ENCODE measurements around the gene MRGPRF.

The MRGPRF gene, protein sequence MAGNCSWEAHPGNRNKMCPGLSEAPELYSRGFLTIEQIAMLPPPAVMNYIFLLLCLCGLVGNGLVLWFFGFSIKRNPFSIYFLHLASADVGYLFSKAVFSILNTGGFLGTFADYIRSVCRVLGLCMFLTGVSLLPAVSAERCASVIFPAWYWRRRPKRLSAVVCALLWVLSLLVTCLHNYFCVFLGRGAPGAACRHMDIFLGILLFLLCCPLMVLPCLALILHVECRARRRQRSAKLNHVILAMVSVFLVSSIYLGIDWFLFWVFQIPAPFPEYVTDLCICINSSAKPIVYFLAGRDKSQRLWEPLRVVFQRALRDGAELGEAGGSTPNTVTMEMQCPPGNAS

DNA sequence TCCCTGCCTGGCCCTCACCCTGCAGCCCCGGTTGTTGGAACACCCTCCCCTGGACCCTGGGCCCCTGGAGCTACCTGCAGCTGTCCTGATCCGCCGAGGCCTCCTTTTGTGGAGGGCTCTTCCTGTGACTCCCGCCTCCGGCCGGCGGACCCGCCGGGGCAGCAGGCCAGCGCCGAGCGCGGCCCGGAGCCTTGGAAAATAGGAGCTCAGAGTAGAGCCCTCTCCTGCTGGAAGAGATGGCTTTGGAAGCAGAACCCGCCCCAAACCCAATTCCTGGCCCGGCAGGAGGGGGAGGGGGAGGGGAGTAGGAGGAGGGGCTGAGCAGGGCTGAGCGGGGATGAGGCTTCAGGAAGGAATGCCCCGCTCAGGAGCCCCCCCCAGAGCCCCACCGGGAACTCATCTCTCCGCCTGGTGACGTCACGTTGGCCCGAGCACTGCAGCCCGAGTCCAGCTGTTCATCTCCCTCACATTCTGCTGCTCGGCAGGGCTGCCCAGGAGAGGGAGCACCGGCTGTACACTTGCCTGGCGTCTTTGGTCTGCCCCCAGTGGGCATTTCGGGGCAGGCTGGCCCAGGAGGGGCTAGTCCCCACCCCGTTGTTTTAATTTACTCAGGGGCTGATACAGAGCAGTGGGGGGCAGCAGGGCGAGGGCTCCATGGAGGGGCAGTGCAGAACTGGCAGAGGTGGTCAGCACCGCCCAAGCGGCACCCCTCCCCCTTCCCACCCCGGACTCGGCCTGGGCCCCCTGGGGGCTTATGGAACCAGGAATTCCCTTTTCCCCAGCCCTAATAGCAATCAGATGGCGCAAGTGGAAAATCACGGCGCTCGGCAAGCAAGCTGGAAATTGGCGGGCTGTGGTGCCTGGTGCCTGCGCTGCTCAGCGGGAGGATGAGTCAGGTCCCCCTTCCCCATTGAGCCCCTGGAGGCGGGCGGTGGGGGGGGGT, at the start of gene MRGPRF:
TSS of gene MRGPRF (minus strand) at position 238 of the 943 bp plus-strand sequence. CDS start 3,345 bp downstream, outside the sequence.
- DNase-seq (ENCODE audit: low spot score): no peak
- no peaks in the 10 kb centered on the region for H3K9me3 Mint-ChIP-seq
- no peak within 1 kb of the TSS for H3K4me3 Mint-ChIP-seq
- no peaks in the 10 kb centered on the region for H3K4me1 Mint-ChIP-seq (ENCODE audit: low read depth)
- H3K27me3 Mint-ChIP-seq (ENCODE audit: low read depth): peaks cover 22% of the 10 kb centered on the region
- no peak within 1 kb of the TSS for H3K27ac Mint-ChIP-seq
- no peaks in the 10 kb centered on the region for H3K36me3 Mint-ChIP-seq (ENCODE audit: low read depth)

- Mint-ChIP-seq H3K27ac (no peak overlapping the region), H3K9me3 (no peaks in the 10 kb centered on the region), H3K4me3 (no peak overlapping the region), H3K27me3 (ENCODE audit: low read depth) (no peaks in the 10 kb centered on the region), H3K36me3 (ENCODE audit: low read depth) (peaks cover 2% of the 10 kb centered on the region), H3K4me1 (ENCODE audit: low read depth) (no peaks in the 10 kb centered on the region)
- DNase-seq (ENCODE audit: low spot score): no peak
These were observed 49.3 kb upstream of the MRGPRF start for GRCh38 chr11:69062169-69062855.

GRCh38 chr11:69061713-69062053, 48.6 kb upstream of the MRGPRF start:
- peaks cover 2% of the 10 kb centered on the region for H3K36me3 Mint-ChIP-seq (ENCODE audit: low read depth)
- no peak overlapping the region for H3K4me3 Mint-ChIP-seq
- H3K27me3 Mint-ChIP-seq (ENCODE audit: low read depth): no peaks in the 10 kb centered on the region
- no peaks in the 10 kb centered on the region for H3K9me3 Mint-ChIP-seq
- H3K4me1 Mint-ChIP-seq (ENCODE audit: low read depth): no peaks in the 10 kb centered on the region
- no peak overlapping the region for H3K27ac Mint-ChIP-seq
- no peak for DNase-seq (ENCODE audit: low spot score)

GRCh38 chr11:69060806-69061712, 48.0 kb upstream of the MRGPRF start:
- H3K27ac Mint-ChIP-seq: no peak overlapping the region

GRCh38 chr11:69059985-69060384, 46.9 kb upstream of the MRGPRF start:
- Mint-ChIP-seq H3K27me3 (ENCODE audit: low read depth) (no peaks in the 10 kb centered on the region), H3K9me3 (no peaks in the 10 kb centered on the region), H3K36me3 (ENCODE audit: low read depth) (peaks cover 4% of the 10 kb centered on the region), H3K4me3 (no peak overlapping the region), H3K27ac (no peak overlapping the region), H3K4me1 (ENCODE audit: low read depth) (no peaks in the 10 kb centered on the region)
- DNase-seq (ENCODE audit: low spot score): no peak

More at GRCh38 chr11:69060806-69061712, 48.0 kb upstream of the MRGPRF start:
- Mint-ChIP-seq H3K4me1 (ENCODE audit: low read depth) (no peaks in the 10 kb centered on the region), H3K27me3 (ENCODE audit: low read depth) (no peaks in the 10 kb centered on the region), H3K4me3 (no peak overlapping the region), H3K36me3 (ENCODE audit: low read depth) (peaks cover 2% of the 10 kb centered on the region), H3K9me3 (no peaks in the 10 kb centered on the region)
- DNase-seq (ENCODE audit: low spot score): no peak

DNA sequence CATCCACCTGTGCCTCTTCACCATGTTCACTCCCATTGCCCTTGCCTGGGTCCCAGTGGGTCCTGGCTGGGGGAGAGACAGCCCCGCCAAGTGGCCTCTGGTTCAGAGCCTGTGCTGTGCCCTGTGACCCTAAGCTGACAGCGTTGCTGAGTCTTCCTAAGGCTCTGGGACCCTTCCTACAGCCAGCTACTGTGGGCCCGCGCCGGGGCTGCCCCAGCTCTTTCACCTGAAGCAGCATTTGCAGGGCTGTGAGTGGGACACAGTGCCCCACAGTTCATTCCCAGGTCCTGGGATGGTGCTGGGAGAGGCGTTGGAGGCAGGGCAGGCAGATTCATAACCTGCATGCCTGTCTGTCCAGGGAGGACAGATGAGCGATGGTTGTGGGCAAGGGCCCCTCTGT, 46.4 kb upstream of the MRGPRF start:
- Mint-ChIP-seq H3K36me3 (ENCODE audit: low read depth) (peaks cover 4% of the 10 kb centered on the region), H3K4me3 (no peak overlapping the region), H3K4me1 (ENCODE audit: low read depth) (no peaks in the 10 kb centered on the region), H3K27ac (no peak overlapping the region), H3K27me3 (ENCODE audit: low read depth) (no peaks in the 10 kb centered on the region), H3K9me3 (no peaks in the 10 kb centered on the region)
- no peak for DNase-seq (ENCODE audit: low spot score)

GRCh38 chr11:69058511-69059270, 45.6 kb upstream of the MRGPRF start:
- H3K4me1 Mint-ChIP-seq (ENCODE audit: low read depth): no peaks in the 10 kb centered on the region
- peaks cover 4% of the 10 kb centered on the region for H3K36me3 Mint-ChIP-seq (ENCODE audit: low read depth)
- no peak for DNase-seq (ENCODE audit: low spot score)
- no peaks in the 10 kb centered on the region for H3K27me3 Mint-ChIP-seq (ENCODE audit: low read depth)
- no peak overlapping the region for H3K27ac Mint-ChIP-seq
- no peak overlapping the region for H3K4me3 Mint-ChIP-seq
- H3K9me3 Mint-ChIP-seq: no peaks in the 10 kb centered on the region

DNA sequence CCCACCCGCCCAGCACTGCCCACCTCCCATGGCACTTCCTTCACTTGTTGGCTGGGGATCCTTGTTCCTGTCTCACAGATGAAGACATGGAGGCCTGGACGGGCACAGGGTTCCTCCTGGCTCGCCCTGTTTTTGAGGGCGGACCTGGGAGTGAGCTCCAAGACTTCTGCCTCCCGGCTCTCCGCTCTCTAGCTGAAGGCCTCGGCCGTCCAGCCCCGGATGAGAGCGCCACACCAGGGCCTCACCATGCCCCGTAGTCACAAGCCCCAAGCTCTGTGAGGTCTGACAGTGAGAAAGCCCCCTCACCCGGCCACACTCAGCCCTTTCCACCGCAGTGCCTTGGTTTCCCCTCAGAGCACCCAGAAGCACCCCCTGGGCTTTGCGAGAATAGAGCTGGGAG, 44.8 kb upstream of the MRGPRF start:
- H3K9me3 Mint-ChIP-seq: no peaks in the 10 kb centered on the region
- H3K27me3 Mint-ChIP-seq (ENCODE audit: low read depth): no peaks in the 10 kb centered on the region
- H3K4me1 Mint-ChIP-seq (ENCODE audit: low read depth): no peaks in the 10 kb centered on the region
- no peak for DNase-seq (ENCODE audit: low spot score)
- no peak overlapping the region for H3K27ac Mint-ChIP-seq
- H3K36me3 Mint-ChIP-seq (ENCODE audit: low read depth): peaks cover 4% of the 10 kb centered on the region
- H3K4me3 Mint-ChIP-seq: no peak overlapping the region

- H3K4me3 Mint-ChIP-seq: no peak overlapping the region
- DNase-seq (ENCODE audit: low spot score): no peak
- peaks cover 4% of the 10 kb centered on the region for H3K36me3 Mint-ChIP-seq (ENCODE audit: low read depth)
- no peak overlapping the region for H3K27ac Mint-ChIP-seq
- H3K9me3 Mint-ChIP-seq: no peaks in the 10 kb centered on the region
- no peaks in the 10 kb centered on the region for H3K27me3 Mint-ChIP-seq (ENCODE audit: low read depth)
- H3K4me1 Mint-ChIP-seq (ENCODE audit: low read depth): peaks cover 2% of the 10 kb centered on the region
These were observed 44.2 kb upstream of the MRGPRF start for GRCh38 chr11:69057236-69057635.

DNA sequence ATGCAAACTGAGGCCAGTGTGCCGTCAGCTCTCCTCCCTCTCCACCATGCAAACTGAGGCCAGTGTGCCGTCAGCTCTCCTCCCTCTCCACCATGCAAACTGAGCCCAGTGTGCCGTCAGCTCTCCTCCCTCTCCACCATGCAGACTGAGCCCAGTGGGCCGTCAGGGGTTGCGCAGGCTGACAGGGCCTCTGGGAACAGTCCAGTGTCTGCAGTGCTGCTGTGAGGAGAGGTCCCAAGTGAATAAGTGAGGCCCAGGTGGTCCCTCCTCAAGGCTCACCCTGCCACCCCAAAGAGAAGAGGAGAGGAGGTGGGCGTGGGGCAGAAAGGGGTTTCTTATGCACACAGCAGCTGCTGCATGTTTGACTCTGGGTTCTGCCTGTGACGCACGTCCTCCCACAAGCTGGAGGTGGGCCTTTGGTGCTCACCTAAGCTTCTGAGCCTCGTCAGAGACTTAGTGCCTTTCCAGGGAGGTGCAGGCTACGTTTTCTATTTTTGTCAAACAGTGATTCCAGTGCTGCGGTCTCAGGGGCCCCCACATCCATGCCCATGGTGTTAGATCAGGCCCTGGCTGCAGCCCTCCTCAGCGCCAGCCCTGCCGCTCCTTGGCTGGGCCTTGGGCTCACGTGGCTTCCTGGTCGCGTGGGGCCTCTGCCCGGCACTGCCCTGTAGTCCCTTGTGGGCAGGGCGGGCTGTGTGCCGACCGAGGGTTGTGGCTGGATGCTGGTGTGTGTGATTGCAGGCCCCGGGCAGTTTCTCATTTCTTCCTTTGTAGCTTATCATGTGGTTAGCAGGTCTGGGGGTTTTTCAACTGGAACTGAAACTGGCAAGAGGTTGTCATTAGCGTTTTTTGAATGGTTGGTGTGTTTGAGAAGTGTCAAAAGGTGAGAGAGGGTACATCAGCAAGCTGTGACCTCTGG, 42.8 kb upstream of the MRGPRF start:
- H3K27ac Mint-ChIP-seq: no peak overlapping the region
- peaks cover 4% of the 10 kb centered on the region for H3K4me1 Mint-ChIP-seq (ENCODE audit: low read depth)
- no peak for DNase-seq (ENCODE audit: low spot score)
- H3K4me3 Mint-ChIP-seq: no peak overlapping the region
- no peaks in the 10 kb centered on the region for H3K9me3 Mint-ChIP-seq
- H3K27me3 Mint-ChIP-seq (ENCODE audit: low read depth): no peaks in the 10 kb centered on the region
- H3K36me3 Mint-ChIP-seq (ENCODE audit: low read depth): peaks cover 4% of the 10 kb centered on the region

GRCh38 chr11:69055212-69055586, 42.2 kb upstream of the MRGPRF start:
- peaks cover 4% of the 10 kb centered on the region for H3K4me1 Mint-ChIP-seq (ENCODE audit: low read depth)
- H3K9me3 Mint-ChIP-seq: no peaks in the 10 kb centered on the region
- no peak overlapping the region for H3K4me3 Mint-ChIP-seq
- no peak for DNase-seq (ENCODE audit: low spot score)
- H3K36me3 Mint-ChIP-seq (ENCODE audit: low read depth): peaks cover 4% of the 10 kb centered on the region
- H3K27ac Mint-ChIP-seq: no peak overlapping the region
- H3K27me3 Mint-ChIP-seq (ENCODE audit: low read depth): no peaks in the 10 kb centered on the region
